ENCODE measurements around the gene OOSP3. TPM values are rescaled to one million over a fixed set of nuclear protein-coding genes. Genes with fewer than 3 reads are reported as not detected.
"Not testable (repeated sequence)": the region's sequence is repeated elsewhere in the genome, so short reads cannot be mapped to it uniquely, and the experiment has no call there.

OOSP3 gene
- total RNA-seq, 4 donors from 2014 or later = not detected

GRCh38 chr11:59845399-59845798 lies 33.2 kb upstream of the OOSP3 start, which contains the start of gene CBLIF:
CBLIF (minus strand) TSS chr11:59845499; CDS start chr11:59845453, 46 bp downstream.
- Histone ChIP-seq H3K4me3 (no peak within 1 kb of the TSS), H3K27ac (no peak within 1 kb of the TSS), H3K4me1 (peaks cover 0 to 6% (median 0%) of the 10 kb centered on the region in 4 donors), H3K27me3 (no peaks in the 10 kb centered on the region), H3K9me3 (no peaks in the 10 kb centered on the region), H3K36me3 (no peaks in the 10 kb centered on the region)
- no peak for TF ChIP-seq POLR2A (IDR thresholded peaks at IDR 0.05)
- no peak for TF ChIP-seq CTCF (IDR thresholded peaks at IDR 0.05)
- DNase-seq = no peak

GRCh38 chr11:59846556-59846955 lies 32.0 kb upstream of the OOSP3 start:
- TF ChIP-seq CTCF (IDR thresholded peaks at IDR 0.05) (no peak), POLR2A (IDR thresholded peaks at IDR 0.05) (no peak)
- DNase-seq = no peak
- Histone ChIP-seq H3K27me3 (no peaks in the 10 kb centered on the region), H3K4me3 (no peak overlapping the region), H3K27ac (no peak overlapping the region), H3K4me1 (peaks cover 0 to 6% (median 0%) of the 10 kb centered on the region in 4 donors), H3K9me3 (no peaks in the 10 kb centered on the region), H3K36me3 (no peaks in the 10 kb centered on the region)

- DNase-seq = no peak
- no peak overlapping the region for H3K4me3 ChIP-seq
- no peak overlapping the region for H3K27ac ChIP-seq
- TF ChIP-seq POLR2A (IDR thresholded peaks at IDR 0.05) = no peak
- TF ChIP-seq CTCF (IDR thresholded peaks at IDR 0.05) = no peak
- no peaks in the 10 kb centered on the region for H3K36me3 ChIP-seq
- H3K27me3 ChIP-seq = no peaks in the 10 kb centered on the region
- peaks cover 0 to 6% (median 0%) of the 10 kb centered on the region in 4 donors for H3K4me1 ChIP-seq
- no peaks in the 10 kb centered on the region for H3K9me3 ChIP-seq
Measured at GRCh38 chr11:59847626-59848025, 31.0 kb upstream of the OOSP3 start.

GRCh38 chr11:59848439-59848838 lies 30.1 kb upstream of the OOSP3 start:
- peak overlapping the region in 3 of 4 donors; percentile 14 to 75 (median 27) for H3K27ac ChIP-seq
- not testable (repeated sequence) for DNase-seq

GRCh38 chr11:59849129-59849528 lies 29.5 kb upstream of the OOSP3 start:
- Histone ChIP-seq H3K27me3 (no peaks in the 10 kb centered on the region), H3K4me3 (no peak overlapping the region), H3K4me1 (peaks cover 0 to 6% (median 0%) of the 10 kb centered on the region in 4 donors), H3K9me3 (no peaks in the 10 kb centered on the region), H3K36me3 (no peaks in the 10 kb centered on the region), H3K27ac (peak overlapping the region in 2 of 4 donors; percentile 73 to 75)
- TF ChIP-seq POLR2A (IDR thresholded peaks at IDR 0.05) (no peak), CTCF (IDR thresholded peaks at IDR 0.05) (no peak)
- DNase-seq = peak in 1 of 3 donors; percentile 76

More at GRCh38 chr11:59848439-59848838, 30.1 kb upstream of the OOSP3 start:
- not testable (repeated sequence) for H3K9me3 ChIP-seq, H3K4me1 ChIP-seq, H3K27me3 ChIP-seq, H3K4me3 ChIP-seq, H3K36me3 ChIP-seq

- DNase-seq, H3K9me3 ChIP-seq, H3K27me3 ChIP-seq, H3K36me3 ChIP-seq, H3K4me3 ChIP-seq, H3K4me1 ChIP-seq: not testable (repeated sequence)
- peak overlapping the region in 2 of 4 donors; percentile 73 to 75 for H3K27ac ChIP-seq
Measured at GRCh38 chr11:59849551-59849950, 29.0 kb upstream of the OOSP3 start.

GRCh38 chr11:59851416-59851815 lies 27.2 kb upstream of the OOSP3 start:
- not testable (repeated sequence) for DNase-seq, H3K9me3 ChIP-seq

More at GRCh38 chr11:59851416-59851815, 27.2 kb upstream of the OOSP3 start:
- H3K4me1 ChIP-seq, H3K36me3 ChIP-seq, H3K4me3 ChIP-seq, H3K27me3 ChIP-seq, H3K27ac ChIP-seq: not testable (repeated sequence)

Data from Peyer's patch (tissue), 4 donors.